ENCODE data around the gene DNER. TPM values are rescaled to one million over a fixed set of nuclear protein-coding genes. Genes with fewer than 3 reads are reported as not detected.

The DNER gene
- total and polyA plus RNA-seq, 2 of the 4 experiments (the other 2 are of a cell fraction): under 0.01 to 0.14 TPM

DNA sequence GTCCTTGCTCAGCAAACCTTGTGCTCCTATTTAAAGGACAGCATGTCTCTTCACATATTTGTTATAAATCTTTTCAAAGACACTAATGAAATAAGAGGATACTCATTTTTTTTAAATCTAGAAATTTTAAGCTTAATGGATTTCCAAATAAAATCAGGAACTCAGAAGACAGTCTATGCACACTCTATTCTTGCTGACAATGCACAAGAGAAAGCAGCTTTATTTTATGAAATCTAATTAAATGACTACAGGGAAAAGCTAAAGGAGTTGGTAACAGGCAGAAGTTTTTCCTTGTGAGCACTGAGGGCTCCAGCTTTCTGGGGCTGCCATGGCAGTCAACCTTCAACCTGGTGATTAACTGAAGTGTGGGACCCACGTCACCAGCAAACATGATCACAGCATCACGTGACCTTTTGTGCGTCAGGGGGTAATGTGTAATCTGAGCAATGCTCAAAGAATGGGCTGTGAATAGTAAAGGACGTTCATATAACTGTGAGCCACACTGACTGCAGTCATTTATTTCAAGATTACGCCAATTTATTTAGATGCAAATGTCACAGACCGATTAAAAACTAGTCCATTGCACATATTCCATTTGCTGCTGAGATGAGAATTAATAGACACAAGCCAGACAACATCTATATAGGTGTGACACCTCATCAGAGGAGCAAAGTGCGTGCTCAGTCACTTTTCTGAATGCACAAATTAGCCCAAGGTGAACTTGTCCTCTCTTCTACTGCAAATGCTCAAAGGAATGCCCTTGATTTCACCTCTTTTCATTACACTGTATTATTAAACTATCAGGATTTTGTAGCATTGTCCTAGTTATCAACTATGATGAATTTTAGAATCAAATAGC is 11.6 kb upstream of the DNER start:
- ATAC-seq (ENCODE audit: low read depth): peak; percentile 94
- peak overlapping the region; percentile 20; the same call in 1 of the 2 replicates for H3K9ac ChIP-seq (ENCODE audit: low read depth, low read length)
- peak overlapping the region; percentile 12 for H2AFZ ChIP-seq (replicated peaks; ENCODE audit: low read length, poor library complexity)
- peak; percentile 95 for DNase-seq
- no TSS peak for BruUV-seq (replicated peaks)
- no CpG with 5 or more reads among the region's 7 CpGs for WGBS, 2 experiments (ENCODE audit: extremely low coverage in 2 of 2, insufficient read length in 1 of 2)
- peak overlapping the region; percentile 67 for H2BK5ac ChIP-seq (ENCODE audit: low read depth, low read length, poor library complexity, severe bottlenecking)
- no peak overlapping the region for H2AK9ac ChIP-seq (replicated peaks; ENCODE audit: low read depth, low read length, poor library complexity)
- H3K9me1 ChIP-seq (ENCODE audit: insufficient read depth, low read length): no peaks in the 10 kb centered on the region
- peaks cover 4% of the 10 kb centered on the region; the same call in 1 of the 2 replicates for H3K4me1 ChIP-seq (ENCODE audit: control insufficient read depth, insufficient read depth, low read length)
- no peak overlapping the region for H4K5ac ChIP-seq (ENCODE audit: low read depth, low read length)
- dilution Hi-C loops (cut with HindIII; ENCODE audit: low sequenced_read_pairs, unreplicated experiment) (no loop called here), intact Hi-C loops (cut with micrococcal nuclease) (no loop called here), in situ Hi-C loops (cut with MboI; ENCODE audit: low sequenced_read_pairs) (no loop called here)
- no peak overlapping the region for H2BK20ac ChIP-seq (ENCODE audit: low read depth, low read length)
- no peak overlapping the region for H2BK15ac ChIP-seq (ENCODE audit: low read depth, low read length)
- H3K23ac ChIP-seq (ENCODE audit: low read depth, low read length): no peak overlapping the region
- H2BK120ac ChIP-seq (ENCODE audit: low read depth, low read length): no peak overlapping the region
- H4K8ac ChIP-seq (ENCODE audit: low read depth in 2 of 2, low read length in 2 of 2): no peak overlapping the region; a peak in 1 of 4 replicates
- H3K36me3 ChIP-seq (ENCODE audit: control insufficient read depth, insufficient read depth, low read length): no peaks in the 10 kb centered on the region
- peak overlapping the region; percentile 60; the same call in 1 of the 2 replicates for H3K4me2 ChIP-seq (ENCODE audit: low read depth, low read length)
- no peaks in the 10 kb centered on the region for H3K27me3 ChIP-seq (ENCODE audit: control insufficient read depth, insufficient read depth, low read length)
- H3K9me3 ChIP-seq (ENCODE audit: control insufficient read depth, insufficient read depth, low read length): no peaks in the 10 kb centered on the region
- no peak overlapping the region for H4K91ac ChIP-seq (ENCODE audit: insufficient read depth, low read depth, low read length)
- no peak overlapping the region for H2AK5ac ChIP-seq (ENCODE audit: low read depth, low read length)
- ChIA-PET CTCF (interaction anchor here (0.7 kb wide), 1 partner anchor 9 kb away, joined by 3 read pairs; no protein-coding TSS in a partner anchor), POLR2A (ENCODE audit: unreplicated experiment) (no interaction called here)
- no peaks in the 10 kb centered on the region for H4K20me1 ChIP-seq (ENCODE audit: insufficient read depth, low read length)
- no peak overlapping the region for H3K4ac ChIP-seq (ENCODE audit: low read depth, low read length)
- H3K4me3 ChIP-seq (ENCODE audit: insufficient read depth, low read depth, low read length): no peak overlapping the region
- H3K18ac ChIP-seq (ENCODE audit: low read depth, low read length): no peak overlapping the region; the same call in 1 of the 2 replicates
- no peak overlapping the region for H3K27ac ChIP-seq (ENCODE audit: insufficient read depth, low read length)
- H3K79me1 ChIP-seq (ENCODE audit: low read depth in 1 of 2, low read length in 2 of 2): no peaks in the 10 kb centered on the region
- H3K14ac ChIP-seq (replicated peaks; ENCODE audit: low read depth, low read length): no peak overlapping the region
- no peak overlapping the region for H3K56ac ChIP-seq (ENCODE audit: extremely low read depth, insufficient read depth, low read length)
- TF ChIP-seq POLR2A (IDR thresholded peaks at IDR 0.05; ENCODE audit: low read depth, low read length) (no peak), RFX5 (IDR thresholded peaks at IDR 0.05; ENCODE audit: low read depth, low read length) (no peak), CEBPB (IDR thresholded peaks at IDR 0.05; ENCODE audit: low read depth, low read length) (peak; percentile 9; the same call in 1 of the 2 replicates), CTCF (conservative IDR thresholded peaks at IDR 0.05; ENCODE audit: low read depth, low read length) (no peak), MXI1 (IDR thresholded peaks at IDR 0.05; ENCODE audit: borderline replicate concordance, low read depth, low read length) (no peak), CHD1 (IDR thresholded peaks at IDR 0.05; ENCODE audit: low read depth, low read length) (no peak), RCOR1 (IDR thresholded peaks at IDR 0.05; ENCODE audit: insufficient replicate concordance, low read length) (no peak), BHLHE40 (IDR thresholded peaks at IDR 0.05; ENCODE audit: low read depth, low read length) (peak; percentile 87), SMC3 (IDR thresholded peaks at IDR 0.05; ENCODE audit: low read depth, low read length) (no peak), NFE2L2 (IDR thresholded peaks at IDR 0.05; ENCODE audit: low read depth, low read length) (no peak), MAFK (IDR thresholded peaks at IDR 0.05; ENCODE audit: low read depth, low read length) (peak; percentile 65), USF2 (IDR thresholded peaks at IDR 0.05; ENCODE audit: low read depth, low read length) (peak; percentile 95), MAZ (IDR thresholded peaks at IDR 0.05; ENCODE audit: borderline replicate concordance, low read depth, low read length) (no peak), ELK1 (IDR thresholded peaks at IDR 0.05; ENCODE audit: borderline replicate concordance, low read depth, low read length) (no peak)

Measured in IMR-90 (cell line).